ENCODE measurements around the gene SLC8A3. TPM values are rescaled to one million over a fixed set of nuclear protein-coding genes. Genes with fewer than 3 reads are reported as not detected.

Gene SLC8A3
- total RNA-seq, 4 donors from 2014 or later: 0.85 to 1.8 (median 1.0) TPM; not detected in 1

GRCh38 chr14:70077720-70078119, 111.0 kb downstream of the SLC8A3 start:
- DNase-seq: no peak
- TF ChIP-seq POLR2A (IDR thresholded peaks at IDR 0.05): no peak
- Histone ChIP-seq H3K9me3 (no peaks in the 10 kb centered on the region), H3K4me3 (no peak overlapping the region), H3K4me1 (no peaks in the 10 kb centered on the region), H3K27me3 (no peaks in the 10 kb centered on the region), H3K27ac (no peak overlapping the region), H3K36me3 (no peaks in the 10 kb centered on the region)
- intact Hi-C loops (cut with DNase I; ENCODE audit: low total_unique reads): no loop called here

- intact Hi-C loops (cut with DNase I; ENCODE audit: low total_unique reads): no loop called here
- H3K9me3 ChIP-seq: no peaks in the 10 kb centered on the region
- no peaks in the 10 kb centered on the region for H3K36me3 ChIP-seq
- H3K4me1 ChIP-seq: no peaks in the 10 kb centered on the region
- TF ChIP-seq POLR2A (IDR thresholded peaks at IDR 0.05) (no peak), CTCF (IDR thresholded peaks at IDR 0.05) (no peak)
- no peak overlapping the region for H3K27ac ChIP-seq
- H3K27me3 ChIP-seq: no peaks in the 10 kb centered on the region
- H3K4me3 ChIP-seq: no peak overlapping the region
- no peak for DNase-seq
Observed at GRCh38 chr14:70077005-70077404, 111.7 kb downstream of the SLC8A3 start.

DNA sequence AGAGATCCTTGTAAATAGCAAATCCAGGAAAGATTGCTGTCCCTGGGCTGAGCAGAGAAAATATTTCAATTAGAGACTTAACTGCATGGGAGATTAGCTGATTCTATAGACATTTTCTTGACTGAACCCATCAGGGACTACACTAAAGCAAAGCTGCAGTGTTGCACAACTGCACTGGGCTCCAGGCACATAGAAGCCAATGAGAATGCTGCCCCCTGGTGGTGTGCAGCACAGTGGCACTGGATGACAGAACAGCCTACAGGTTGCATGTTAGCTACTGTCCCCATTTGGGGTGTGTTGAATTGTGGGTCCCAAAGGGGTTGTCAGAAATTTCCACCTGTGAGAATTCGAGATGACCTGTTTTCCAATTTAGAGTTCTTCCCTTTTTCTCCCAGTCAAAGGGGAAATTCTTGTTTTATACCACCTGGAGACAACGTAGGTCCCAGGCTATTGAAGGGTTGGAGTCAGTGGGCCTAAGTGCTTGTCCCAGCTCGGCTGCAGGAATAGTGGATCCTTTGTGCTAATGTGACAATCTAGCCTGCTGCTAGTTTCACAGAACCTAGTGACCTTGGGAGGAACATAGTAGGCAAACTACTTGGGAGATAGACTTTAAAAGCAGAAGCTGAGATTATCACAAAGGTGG, 114.7 kb downstream of the SLC8A3 start:
- peak; percentile 5 to 30 (median 16) for TF ChIP-seq CTCF (IDR thresholded peaks at IDR 0.05)
- no peak for TF ChIP-seq POLR2A (IDR thresholded peaks at IDR 0.05)
- no peak overlapping the region for H3K4me3 ChIP-seq
- no peaks in the 10 kb centered on the region for H3K4me1 ChIP-seq
- peak in 1 of 2 donors; percentile 13 for DNase-seq
- no peak overlapping the region for H3K27ac ChIP-seq
- no peaks in the 10 kb centered on the region for H3K27me3 ChIP-seq
- intact Hi-C loops (cut with DNase I; ENCODE audit: low total_unique reads): no loop called here
- H3K9me3 ChIP-seq: no peaks in the 10 kb centered on the region
- H3K36me3 ChIP-seq: no peaks in the 10 kb centered on the region

DNA sequence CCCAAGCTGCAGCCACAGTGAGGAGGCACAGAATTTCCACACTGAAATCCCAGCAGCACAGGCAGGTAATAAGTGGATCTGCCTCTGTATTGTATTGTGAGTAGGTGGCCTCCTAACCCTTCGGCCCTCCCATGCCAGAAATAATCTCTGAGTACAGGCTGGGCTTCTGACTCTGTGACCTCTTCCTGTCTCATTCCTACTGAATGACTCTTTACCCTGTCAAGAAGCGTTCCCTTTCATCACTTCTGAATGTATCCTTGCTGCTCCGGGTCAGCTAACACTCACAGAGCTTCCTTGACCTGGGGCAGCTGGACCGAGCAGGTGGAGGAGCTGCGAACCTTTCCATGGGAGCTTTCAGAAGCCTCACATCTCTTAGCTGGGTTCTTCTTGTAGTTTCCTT, 119.6 kb downstream of the SLC8A3 start:
- H3K36me3 ChIP-seq: no peaks in the 10 kb centered on the region
- no peak overlapping the region for H3K27ac ChIP-seq
- no peak for TF ChIP-seq POLR2A (IDR thresholded peaks at IDR 0.05)
- no peak for TF ChIP-seq CTCF (IDR thresholded peaks at IDR 0.05)
- intact Hi-C loops (cut with DNase I; ENCODE audit: low total_unique reads): no loop called here
- H3K27me3 ChIP-seq: no peaks in the 10 kb centered on the region
- no peak for DNase-seq
- H3K4me3 ChIP-seq: no peak overlapping the region
- no peaks in the 10 kb centered on the region for H3K4me1 ChIP-seq
- no peaks in the 10 kb centered on the region for H3K9me3 ChIP-seq

GRCh38 chr14:70067810-70068209, 120.9 kb downstream of the SLC8A3 start:
- no peak overlapping the region for H3K27ac ChIP-seq
- no peak for DNase-seq
- TF ChIP-seq CTCF (IDR thresholded peaks at IDR 0.05) (no peak), POLR2A (IDR thresholded peaks at IDR 0.05) (no peak)
- H3K27me3 ChIP-seq: no peaks in the 10 kb centered on the region
- no peaks in the 10 kb centered on the region for H3K4me1 ChIP-seq
- no peaks in the 10 kb centered on the region for H3K36me3 ChIP-seq
- intact Hi-C loops (cut with DNase I; ENCODE audit: low total_unique reads): no loop called here
- no peak overlapping the region for H3K4me3 ChIP-seq
- no peaks in the 10 kb centered on the region for H3K9me3 ChIP-seq

Measured in uterus (tissue), 4 donors.